Eye (tissue), 1 donor: ENCODE measurements around the gene C16orf54.
"Not testable (repeated sequence)": the region's sequence is repeated elsewhere in the genome, so short reads cannot be mapped to it uniquely, and the experiment has no call there.

Source experiments
- DNase-seq: peaks from one replicate; pipeline ENCODE4 v3.0.0-alpha.2; 2015

The C16orf54 gene

DNA sequence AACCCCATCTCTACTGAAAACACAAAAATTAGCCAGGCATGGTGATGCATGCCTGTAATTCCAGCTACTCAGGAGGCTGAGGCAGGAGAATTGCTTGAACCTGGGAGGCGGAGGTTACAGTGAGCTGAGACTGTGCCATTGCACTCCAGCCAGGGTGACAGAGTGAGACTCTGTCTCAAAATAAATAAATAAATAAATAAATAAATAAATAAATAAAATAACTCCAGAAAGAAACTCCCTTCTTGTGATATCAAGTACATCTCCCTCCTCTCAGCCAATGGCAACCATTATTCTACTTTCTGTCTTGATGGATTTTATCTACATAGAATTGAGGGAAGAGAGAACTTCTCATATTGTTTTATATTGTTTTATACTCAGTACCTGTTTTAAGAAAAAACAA lies 38.6 kb downstream of the C16orf54 start:
- DNase-seq, result not testable (repeated sequence)

DNA sequence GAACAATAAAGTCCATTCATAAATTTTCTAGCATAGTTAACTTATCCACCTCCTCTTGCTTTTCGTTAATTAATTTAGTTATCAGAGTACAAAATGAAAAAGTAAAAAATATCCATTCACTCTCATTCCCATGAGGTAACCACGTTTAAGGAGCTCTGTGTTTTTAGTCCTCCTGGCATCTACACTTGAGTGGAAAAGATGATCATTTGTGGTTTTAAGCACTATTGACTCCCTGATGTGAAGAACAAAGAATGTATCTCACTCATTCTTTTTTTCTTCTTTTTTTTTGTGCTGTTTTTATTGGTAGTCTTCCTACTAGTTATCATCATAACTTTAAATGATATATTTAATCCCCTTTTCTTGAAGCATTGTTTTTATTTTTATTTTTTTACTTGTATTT lies 40.8 kb downstream of the C16orf54 start:
- DNase-seq, result no peak

DNA sequence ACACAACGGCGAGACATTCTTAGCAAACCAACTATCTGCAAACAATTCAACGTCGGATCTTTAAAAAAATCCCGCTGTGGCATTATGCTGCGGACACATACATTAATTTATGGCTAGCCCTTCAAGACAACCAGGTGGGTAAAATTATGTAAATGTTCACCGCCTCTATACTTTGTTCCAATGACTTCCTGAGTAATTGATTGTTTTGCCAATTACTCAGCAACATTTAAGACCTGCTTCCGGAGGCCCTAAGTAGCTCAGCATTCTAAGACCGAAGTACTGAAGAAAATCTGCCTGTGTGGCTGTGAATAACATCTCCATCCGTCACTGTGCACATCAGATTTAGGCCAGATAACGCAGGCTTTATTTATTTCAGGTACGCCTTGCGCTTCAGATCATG lies 43.5 kb downstream of the C16orf54 start:
- no peak for DNase-seq

- DNase-seq, result no peak
These were observed 44.6 kb downstream of the C16orf54 start for GRCh38 chr16:29701214-29701555.

- peak; percentile 90 for DNase-seq
These were observed 45.4 kb downstream of the C16orf54 start for GRCh38 chr16:29700253-29700987.

- DNase-seq, result no peak
These were observed 46.2 kb downstream of the C16orf54 start for GRCh38 chr16:29699324-29700219.

GRCh38 chr16:29698484-29699323 lies 47.1 kb downstream of the C16orf54 start:
- DNase-seq, result no peak

- DNase-seq, result no peak
These were observed 47.7 kb downstream of the C16orf54 start for GRCh38 chr16:29698042-29698441.

DNA sequence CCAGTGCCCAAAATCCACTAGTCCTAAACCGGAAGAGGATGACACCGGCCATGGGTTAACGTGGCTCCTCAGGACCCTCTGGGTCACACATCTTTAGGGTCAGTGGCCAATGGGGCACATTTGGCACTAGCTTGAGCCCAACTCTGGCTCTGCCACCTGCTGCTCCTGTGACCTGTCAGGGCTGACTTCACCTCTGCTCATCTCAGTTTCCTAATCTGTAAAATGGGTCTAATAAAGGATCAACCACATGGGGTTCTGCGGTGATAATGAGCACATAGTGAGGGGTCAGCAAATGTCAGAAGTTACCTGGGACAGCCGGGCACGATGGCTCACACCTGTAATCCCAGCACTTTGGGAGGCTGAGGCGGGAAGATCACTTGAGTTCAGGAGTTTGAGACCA lies 48.4 kb downstream of the C16orf54 start:
- DNase-seq, result no peak

- no peak for DNase-seq
These were observed 48.9 kb downstream of the C16orf54 start for GRCh38 chr16:29696881-29697331.

- not testable (repeated sequence) for DNase-seq
These were observed 50.1 kb downstream of the C16orf54 start for GRCh38 chr16:29695675-29696074.

DNA sequence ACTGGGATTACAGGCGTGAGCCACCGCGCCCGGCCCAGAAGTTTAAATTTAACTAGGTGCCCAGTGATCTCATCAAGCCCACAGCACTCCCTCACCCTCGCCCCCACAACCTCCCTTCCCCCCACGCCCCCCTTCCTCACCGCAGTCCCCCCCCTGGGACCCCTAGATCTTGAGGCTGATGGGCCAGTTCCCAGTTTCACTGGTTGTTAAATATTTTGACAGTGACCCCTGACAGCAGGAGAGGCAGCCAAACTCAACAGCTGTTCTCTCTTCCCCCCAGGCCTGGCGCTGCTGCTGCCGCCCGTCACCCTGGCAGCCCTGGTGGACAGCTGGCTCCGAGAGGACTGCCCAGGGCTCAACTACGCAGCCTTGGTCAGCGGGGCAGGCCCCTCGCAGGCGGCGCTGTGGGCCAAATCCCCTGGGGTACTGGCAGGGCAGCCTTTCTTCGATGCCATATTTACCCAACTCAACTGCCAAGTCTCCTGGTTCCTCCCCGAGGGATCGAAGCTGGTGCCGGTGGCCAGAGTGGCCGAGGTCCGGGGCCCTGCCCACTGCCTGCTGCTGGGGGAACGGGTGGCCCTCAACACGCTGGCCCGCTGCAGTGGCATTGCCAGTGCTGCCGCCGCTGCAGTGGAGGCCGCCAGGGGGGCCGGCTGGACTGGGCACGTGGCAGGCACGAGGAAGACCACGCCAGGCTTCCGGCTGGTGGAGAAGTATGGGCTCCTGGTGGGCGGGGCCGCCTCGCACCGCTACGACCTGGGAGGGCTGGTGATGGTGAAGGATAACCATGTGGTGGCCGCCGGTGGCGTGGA lies 51.2 kb downstream of the C16orf54 start:
- no peak for DNase-seq

DNA sequence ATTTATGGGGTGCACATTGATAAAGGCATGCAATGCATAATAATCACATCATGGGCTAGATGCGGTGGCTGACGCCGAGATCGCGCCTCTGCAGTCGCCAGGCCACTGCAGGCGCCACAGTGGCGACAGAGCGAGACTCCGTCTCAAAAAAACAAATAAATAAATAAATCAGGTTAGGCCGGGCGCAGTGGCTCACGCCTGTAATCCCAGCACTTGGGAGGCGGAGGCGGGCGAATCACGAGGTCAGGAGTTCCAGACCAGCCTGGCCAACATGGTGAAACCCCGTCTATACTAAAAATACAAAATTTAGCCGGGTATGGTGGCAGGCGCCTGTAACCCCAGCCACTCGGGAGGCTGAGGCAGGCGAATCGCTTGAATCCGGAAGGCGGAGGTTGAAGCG lies 53.2 kb downstream of the C16orf54 start:
- not testable (repeated sequence) for DNase-seq
